GM21528 (cell line): ENCODE data around the gene ANKRD9.
"Not testable (repeated sequence)": the region's sequence is repeated elsewhere in the genome, so short reads cannot be mapped to it uniquely, and the experiment has no call there.

Experiments
- ATAC-seq: cut with Tn5 transposase; IDR thresholded peaks from one replicate; pipeline ENCODE4 v1.9.1; 2021; ENCODE audit warnings: mild to moderate bottlenecking, moderate library complexity; ENCODE audit not compliant: unreplicated experiment, low FRiP score

Gene ANKRD9, protein sequence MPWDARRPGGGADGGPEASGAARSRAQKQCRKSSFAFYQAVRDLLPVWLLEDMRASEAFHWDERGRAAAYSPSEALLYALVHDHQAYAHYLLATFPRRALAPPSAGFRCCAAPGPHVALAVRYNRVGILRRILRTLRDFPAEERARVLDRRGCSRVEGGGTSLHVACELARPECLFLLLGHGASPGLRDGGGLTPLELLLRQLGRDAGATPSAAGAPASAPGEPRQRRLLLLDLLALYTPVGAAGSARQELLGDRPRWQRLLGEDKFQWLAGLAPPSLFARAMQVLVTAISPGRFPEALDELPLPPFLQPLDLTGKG

DNA sequence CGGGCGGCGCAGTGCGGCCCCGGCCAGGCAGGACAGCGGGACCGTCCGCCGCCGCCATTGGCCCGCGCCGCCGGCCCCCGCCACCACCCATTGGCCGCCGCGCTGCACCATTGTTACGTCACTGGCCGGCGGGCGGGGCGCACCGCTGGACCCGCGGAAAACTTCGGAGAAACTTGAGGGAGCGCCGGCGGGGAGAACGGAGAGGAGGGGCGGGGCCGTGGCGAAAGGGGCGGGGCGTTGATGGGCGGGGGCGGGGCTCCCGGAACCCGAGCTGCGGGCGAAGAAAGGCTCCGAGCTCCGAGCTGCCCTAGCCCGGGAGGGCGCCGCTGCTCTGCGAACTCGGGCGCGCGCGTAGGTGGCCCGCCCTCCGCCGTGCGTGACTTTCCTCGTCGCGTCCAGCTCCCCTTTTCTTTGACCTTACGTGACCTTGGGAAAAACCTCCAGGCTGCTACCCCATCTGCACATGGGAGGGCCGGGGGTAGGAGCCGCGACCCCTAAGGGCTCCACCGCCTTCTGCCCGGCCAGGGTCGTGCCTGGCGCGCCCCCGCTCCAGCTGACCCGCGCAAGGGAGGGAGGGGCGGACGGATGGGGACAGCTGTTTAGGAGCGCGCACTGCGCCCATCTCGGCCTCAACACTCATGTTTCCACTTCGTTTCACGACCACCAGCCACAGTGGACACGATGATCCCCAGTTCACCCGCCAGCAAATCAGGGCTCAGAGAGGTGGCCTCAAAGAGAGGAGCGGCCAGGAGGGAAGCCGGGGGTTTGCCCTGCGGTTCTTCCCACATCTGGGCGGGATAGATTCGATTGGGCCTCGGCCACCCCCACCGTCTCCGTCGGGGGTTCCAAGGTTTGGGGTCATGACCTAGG is at the start of gene ANKRD9:
TSS of gene ANKRD9 (minus strand) at position 31 of the 870 bp plus-strand sequence. CDS start 1,887 bp downstream, outside the sequence.
- ATAC-seq: peak; percentile 73

DNA sequence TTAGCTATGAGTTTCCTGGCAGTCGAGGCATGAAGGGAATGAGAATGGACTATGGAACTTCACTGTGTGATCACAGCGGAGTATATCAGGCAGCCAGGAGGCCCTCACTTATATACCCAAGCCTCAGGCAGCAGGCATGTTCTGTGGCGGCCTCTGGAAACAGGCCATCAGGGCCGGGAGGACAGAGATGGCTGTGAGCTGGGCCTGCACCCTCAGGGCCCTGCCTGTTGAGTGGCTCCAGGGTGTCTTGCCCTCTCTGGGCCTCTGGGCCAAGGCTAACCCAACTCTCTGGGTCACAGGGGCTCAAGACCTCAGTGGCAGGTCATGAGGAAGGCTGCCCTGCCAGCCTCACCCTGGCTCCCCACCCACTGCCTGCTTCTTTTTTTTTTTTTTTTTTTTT is 49.0 kb upstream of the ANKRD9 start:
- ATAC-seq: no peak

DNA sequence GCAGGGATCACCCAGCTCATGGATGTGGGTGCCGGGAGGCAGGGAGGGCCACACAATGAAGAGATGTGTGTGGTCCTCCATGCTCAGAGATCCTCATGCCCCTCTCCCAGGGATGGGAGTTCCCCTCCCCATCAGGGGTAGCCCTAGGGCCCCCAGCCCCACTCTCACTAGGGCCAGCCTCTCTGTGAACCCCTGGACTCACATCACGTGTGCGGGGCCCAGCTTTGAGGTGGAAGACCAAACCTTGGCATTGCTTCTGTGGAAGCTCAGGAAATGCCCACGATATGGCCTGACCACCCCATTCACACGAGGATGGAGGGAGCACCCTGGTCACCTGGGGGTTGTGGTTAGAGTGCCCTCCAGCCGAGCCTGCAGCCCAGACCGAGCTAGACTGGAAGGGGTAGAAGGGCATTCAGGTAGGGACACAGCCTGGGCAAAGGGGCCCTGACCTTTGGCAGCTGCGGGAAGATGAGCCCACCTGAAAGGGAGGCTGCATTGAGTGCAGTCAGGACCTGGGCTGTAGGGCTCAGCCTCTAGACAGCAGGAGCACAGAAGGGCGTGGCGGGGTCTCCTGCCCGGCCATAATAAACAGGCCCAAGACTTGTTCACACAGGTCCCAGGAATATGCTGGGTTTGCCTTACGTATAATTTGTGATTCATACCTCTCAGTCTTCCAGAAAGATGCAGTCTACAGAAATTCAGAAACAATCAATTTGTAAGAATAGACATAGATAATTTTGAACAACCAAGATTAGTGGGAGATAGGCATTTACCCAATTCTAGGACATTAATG is 48.1 kb upstream of the ANKRD9 start:
- no peak for ATAC-seq

DNA sequence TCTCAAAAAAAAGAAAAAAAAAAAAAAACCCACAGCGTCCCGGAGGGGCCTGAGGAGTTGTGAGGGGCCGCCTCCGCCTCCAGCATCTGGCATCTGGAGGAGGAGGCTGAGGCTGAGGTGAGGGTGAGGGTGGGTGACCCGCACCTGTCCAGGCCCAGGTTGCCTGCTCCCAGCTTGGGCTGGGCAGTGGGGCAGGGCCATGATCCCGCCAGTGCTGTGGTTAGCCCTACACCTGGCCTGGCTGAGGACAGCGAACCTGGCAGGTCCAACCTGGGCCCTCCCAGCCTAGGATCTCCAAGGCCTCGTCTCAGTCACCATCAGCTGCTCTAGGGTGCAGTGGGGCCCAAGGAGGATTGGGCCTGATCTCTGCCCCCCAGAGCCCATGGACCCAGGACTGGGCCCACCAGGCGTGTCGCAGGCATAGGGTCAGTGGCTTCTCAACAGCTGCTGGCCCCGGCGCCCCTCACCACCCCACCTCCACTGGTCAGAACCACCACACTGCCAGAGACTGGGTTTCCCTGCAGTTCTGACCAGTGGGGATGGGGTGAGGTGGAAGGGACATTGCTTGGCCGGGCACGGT is 46.6 kb upstream of the ANKRD9 start:
- no peak for ATAC-seq

DNA sequence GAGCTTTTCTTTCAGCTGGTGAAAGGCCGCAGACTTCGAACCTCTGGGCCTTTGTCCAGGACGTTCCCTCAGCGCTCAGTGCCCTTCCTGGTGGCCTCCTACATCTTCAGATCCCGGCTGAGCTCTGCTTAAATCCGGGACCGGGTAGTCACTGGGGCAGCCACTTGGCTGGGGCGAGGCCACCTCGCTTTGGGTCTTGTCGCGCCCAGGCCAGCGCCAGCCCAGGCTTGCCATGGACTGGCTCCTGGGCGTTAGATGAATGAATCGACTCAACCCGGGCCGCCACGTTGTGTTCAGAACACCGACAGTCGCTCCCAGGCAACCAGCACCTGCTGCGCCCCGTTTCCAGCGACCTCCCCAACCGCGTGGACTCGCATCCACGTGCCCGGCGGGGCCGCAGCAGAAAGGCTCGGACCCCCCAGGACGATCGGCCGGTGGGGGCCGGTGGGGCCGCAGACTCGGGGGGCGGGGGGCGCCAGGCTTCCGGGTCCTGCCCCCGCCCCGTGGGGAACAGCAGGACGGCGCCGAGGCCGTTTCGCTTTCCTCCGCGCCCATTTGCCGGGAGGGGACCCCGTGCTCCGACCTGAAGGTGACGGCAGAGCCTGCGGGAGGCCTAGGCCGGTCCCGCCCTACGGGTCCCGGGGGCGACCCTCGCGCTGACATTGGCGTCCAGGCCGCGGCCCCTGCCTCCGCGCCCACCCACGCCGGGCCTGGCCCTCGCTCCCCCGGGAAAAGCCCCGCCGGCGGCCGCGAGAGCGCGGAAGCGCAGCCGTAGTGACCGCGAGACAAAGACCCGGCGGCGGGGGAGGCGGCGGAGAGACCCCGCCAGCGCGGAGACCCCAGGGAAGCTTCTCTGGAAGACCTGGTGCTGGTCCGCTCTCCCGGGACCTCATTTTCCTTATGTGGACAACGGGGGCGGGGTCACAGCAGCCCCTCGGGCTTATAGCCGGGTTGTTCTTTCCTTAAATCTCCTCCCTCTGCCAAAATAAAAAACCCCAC is 45.5 kb upstream of the ANKRD9 start:
- ATAC-seq: no peak

DNA sequence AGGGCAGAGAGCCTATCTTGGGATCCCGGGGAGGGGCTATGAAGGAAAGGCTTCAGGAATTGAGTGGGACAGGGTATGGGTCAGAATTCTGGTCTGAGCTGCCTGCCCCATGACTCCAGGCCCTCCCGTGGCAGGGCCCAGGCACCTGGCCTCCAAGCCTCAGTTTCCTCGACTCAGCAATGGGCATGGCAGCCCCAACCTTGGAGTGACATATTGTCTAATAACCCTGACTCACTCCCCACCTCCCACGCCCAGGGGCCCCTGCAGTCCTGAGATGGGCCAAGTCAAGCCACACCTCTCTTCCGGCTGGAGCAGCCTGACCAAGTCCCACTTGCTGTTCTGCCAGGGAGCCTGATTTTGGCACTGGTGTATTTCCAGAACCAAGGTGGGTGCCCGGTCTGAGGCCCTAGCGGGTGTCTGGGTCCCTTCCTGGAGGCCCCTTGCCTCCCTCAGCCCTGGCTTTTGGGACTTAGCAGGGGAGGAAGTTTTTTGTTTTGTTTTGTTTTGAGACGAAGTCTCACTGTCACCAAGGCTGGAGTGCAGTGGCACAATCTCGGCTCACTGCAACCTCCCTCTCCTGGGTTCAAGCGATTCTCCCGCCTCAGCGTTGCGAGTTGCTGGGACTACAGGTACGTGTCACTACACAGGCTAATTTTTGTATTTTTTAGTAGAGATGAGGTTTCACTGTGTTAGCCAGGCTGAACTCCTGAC is 42.6 kb upstream of the ANKRD9 start:
- no peak for ATAC-seq

DNA sequence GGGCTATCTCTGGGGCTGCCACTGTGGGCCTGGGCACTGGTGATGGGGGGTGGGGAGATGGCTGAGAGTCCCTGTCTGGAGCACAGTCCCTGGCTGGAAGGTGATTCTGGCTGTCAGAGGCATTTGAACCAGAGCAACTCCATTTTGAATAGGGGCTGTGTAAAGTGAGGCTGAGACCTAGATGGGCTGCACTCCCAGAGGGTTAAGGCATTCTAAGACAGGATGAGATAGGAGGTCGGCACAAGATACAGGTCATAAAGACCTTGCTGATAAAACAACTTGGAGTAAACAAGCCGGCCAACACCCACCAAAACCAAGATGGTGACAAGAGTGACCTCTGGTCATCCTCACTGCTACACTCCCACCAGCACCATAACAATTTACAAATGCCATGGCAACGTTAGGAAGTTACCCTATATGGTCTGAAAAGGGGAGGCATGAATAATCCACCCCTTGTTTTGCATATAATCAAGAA is 41.4 kb upstream of the ANKRD9 start:
- ATAC-seq: not testable (repeated sequence)

DNA sequence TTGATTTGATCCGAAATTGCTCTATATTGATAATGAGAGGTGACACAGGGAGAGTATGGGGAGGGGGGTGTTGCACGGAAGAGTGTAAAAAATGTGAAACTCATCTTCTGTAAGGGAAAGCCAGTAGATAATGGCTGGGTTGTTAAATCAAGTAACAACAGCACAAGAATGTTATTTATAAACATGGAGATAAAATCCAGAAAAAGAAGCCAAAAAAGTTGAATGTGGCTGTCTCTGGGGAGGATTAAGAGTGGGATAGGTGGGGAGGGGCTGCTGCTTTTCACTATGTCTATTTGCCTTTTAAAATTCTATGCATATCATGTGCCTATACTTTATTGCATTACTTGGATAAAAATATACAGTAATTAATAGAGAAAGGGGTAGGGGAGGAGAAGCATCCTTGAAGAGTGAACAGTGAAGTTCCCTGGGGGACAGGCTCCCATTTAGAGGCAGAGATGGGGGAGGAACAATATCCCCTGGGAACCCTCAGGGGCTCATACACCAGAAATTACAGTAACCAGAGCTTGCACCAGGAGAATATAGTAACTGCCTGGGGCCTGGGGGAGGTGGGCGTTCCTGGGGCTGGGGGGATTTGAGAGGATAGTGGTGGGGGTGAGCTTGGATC is 39.2 kb upstream of the ANKRD9 start:
- no peak for ATAC-seq

DNA sequence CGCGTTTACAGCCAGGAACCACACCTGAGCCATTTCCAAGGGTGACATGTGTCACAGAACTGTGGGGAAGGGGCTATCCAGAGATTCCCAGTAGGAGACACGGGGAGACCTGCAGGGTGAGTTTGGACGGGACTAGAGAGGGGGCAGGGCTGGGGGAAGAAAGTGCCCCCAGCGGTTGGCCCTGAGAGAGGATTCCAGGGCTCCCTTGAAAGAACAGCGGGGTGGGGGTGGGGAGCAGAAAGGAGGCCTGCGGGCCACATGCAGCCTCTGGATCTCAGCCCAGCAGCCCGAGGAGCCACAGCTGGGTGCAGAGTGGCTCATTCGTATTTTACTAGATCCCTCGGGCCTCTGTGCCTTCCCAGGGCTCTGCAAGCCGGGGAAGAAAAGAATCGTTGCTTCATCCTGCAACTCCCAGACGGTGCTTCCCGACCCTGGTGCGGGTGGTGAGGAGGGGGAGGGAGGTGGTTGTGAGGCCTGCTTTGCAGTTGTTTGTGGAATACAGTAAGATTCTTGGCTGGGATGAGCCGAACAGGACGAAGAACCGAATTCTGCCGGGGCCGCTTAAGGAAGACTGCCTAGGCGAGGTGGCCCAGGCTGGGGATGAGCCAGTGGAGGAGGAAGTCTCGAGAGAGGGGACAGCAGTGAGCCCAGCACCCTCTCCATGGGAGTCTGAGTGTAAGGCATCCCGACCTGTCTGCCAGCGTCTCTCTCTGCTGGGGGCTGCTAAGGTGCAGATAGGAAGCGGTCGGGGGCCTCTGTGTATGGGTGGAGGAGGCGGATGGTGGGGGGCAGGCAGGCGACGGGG is 36.1 kb upstream of the ANKRD9 start:
- ATAC-seq: no peak

DNA sequence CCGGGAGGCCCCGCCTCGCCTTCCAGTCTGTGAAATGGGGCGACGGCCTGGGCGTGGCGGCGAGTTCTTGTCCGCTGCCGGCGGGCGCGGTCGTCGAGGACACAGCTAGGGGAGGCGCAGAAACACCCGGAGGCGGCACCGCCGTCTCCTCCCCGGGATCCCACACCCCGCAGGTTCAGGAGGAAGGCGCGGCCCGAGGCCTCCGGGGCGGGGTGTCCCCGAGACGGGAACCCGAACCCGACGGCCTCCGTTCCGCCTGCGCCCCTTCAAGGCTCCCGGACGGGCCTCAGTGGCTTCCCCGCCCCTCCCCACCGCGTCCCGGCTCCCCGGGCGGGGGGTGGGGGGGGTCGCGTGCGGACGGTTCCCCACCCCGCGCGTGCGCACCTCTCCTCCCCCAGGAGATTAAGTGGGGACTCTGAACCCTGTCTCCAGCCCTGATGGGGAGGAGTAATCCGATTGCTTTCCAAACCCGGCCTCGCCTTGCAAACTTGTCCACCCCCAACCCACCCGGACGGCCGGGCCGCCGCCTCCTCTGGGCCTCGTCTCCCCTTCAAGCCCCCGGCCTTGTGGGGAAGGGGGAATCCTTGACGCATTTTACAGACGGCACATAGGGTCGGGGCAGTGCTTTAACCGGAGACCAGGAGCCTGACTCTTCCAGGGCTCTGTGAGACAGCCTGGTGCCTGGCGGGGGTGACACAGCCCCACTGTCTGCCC is 35.3 kb upstream of the ANKRD9 start:
- ATAC-seq: no peak

DNA sequence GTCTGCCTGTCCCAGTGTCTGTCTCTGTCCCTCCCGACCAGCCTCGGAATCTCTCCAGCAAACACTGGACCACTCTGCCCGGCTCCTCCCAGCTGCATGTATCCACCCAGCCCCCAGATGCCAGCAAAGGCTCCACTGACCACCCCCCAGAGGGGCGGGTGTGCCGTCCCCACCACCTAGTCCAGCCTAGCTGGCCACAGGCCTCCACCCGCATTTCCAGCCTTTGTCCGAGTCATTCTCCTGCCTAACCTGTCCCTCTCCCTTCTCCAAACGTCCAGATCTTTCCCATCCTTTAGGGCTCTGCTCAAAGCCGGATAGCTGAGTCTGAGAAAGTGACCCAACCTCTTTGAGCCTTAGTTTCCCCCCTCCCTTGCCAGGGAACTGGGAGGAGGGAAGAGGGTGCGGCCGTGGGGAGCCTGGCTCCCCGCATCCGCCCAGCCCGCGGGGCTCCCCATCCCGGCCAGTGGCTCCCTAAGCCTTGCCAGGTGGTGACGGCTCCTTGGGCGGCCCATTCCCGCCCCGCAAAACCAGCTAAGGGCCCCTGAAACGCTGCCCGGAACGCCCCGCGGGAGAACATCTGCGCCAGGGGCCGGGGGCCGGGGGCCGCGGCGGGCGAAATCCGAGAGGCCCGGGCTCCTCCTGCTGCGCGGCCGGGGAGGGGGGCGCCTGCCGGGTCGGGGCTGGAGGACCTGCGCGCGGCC is 34.6 kb upstream of the ANKRD9 start:
- ATAC-seq: no peak

DNA sequence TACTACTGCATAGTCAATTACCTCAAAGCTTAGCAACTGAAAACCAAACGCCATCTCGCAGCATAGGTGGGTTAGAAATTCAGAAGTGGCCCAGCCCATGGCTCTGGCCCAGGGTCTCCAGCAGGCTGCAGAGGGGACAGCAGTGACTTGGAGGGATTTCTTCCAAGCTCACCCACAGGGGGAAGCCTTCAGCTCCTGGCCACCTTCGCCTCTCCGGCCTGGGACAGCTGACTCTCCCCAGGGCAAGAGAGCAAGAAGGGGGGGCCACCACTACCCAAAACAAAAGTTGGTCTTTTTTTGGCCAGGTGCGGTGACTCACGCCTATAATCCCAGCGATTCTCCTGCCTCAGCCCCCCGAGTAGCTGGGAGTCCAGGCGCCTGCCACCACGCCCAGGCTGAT is 32.2 kb upstream of the ANKRD9 start:
- no peak for ATAC-seq

DNA sequence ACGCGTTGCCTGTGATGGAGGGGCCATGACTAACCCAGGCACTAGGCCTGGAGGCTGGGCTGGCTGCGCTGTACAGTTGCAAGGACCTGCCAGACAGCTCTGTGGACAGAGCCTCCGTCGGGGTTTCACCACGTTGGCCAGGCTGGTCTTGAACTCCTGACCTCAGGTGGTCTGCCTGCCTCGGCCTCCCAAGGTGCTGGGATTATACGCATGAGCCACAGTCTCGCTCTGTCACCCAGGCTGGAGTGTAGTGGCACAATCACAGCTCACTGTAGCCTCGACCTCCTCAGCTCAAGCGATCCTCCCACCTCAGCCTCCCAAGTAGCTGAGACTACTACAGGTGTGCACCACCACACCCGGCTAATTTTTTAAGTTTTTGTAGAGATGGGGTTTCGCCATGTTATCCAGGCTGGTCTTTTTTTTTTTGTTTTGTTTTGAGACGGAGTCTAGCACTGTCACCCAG is 31.5 kb upstream of the ANKRD9 start:
- ATAC-seq: not testable (repeated sequence)

DNA sequence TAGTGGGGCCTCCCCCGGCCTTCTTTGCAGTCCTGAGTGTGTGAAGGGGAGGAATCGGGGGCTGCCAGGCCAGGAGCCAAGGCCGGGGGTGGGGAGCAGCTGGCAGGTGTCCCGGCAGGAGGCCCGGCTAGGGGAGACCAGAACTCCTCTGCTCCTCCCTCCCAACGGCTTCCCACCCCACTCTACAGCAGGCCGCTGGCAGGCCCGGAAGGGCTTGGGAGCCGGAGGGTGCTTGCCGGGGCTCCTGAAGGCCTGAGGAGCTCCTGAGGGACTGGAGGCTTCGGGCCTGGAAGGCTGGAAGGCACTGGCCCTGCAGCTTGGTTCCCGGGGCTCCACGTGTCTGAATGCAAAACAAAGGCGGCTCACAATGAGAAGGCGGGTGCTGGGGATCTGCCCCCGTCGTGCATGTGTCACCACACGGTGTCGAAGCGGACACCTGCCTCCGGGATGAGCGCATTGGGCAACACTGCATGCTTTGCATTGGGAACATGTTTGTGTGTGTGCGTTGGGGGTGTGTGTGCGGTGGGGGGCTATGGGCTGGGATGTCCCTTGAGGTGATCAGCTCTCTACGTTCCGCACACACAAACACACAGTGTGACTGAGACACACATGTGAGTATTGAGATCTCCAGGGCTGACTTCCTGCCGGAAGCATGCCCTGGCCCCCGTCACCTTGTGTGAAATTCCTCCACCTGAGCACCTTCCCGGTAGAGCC is 30.9 kb upstream of the ANKRD9 start:
- no peak for ATAC-seq

DNA sequence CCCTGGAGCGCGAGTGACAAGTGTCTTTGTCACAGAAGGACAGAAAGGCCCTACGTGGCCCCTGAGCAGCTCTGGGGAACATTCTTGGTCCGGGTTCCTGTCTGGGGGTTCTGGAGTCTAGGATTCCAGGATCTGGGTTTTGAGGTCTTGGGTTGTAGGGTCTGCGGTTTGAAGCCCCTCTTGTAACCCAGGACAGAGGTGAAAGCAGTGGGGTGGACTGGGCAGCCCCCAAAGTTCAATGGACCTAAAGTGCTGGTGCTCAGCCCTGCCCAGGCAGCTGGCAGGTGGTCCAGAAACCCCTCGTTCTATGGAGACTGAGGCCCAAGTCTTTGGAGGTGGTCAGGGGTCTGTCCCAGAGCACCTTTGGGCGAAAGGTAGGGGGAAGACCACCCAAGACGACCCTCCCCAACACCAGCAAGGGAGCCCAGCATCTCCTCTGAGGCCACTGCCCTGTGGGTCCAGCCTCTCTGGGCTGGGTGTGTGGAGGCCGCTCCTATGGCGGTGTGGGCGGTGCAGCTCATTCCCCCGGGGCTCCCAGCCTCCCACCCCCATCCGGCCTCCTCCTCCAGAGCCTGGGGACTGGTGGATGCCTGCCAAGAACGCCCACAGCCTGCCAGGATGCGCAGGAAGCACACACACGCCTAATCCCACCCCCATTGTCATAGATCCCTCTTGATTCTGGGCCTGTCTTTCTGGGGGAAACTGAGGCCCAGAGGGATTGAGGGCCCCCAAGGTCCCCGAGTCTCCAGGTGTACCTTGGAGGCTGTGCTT is 30.2 kb upstream of the ANKRD9 start:
- no peak for ATAC-seq
